AG04450 (cell line): ENCODE measurements around the gene ASF1A. TPM values are rescaled to one million over a fixed set of nuclear protein-coding genes. Genes with fewer than 3 reads are reported as not detected.

Experiments used
- CTCF ChIA-PET: fragments of 300-600, 350-600 bp; formaldehyde crosslinking; extraction: SDS; loops from one replicate; lab custom pipeline; 2022; ENCODE audit warnings: antibody characterized with exemption, inconsistent platforms; lab: Charles Lee
- POLR2A ChIA-PET: fragments of 350-600 bp; formaldehyde crosslinking; extraction: SDS; loops from one replicate; lab custom pipeline; 2021; ENCODE audit warnings: antibody characterized with exemption, inconsistent platforms; lab: Yijun Ruan, JAX
- DNase-seq: peaks from one replicate; pipeline ENCODE4 v3.0.0-alpha.2; 2011; ENCODE audit warnings: low read depth, low spot score
- H3K27ac ChIP-seq: one replicate; pipeline ENCODE4 v1.5.1; 2012; ENCODE audit warnings: low read depth, low read length, control low read depth
- H3K27me3 ChIP-seq: one replicate; pipeline ENCODE4 v1.6.0; 2012; ENCODE audit warnings: low read length; ENCODE audit not compliant: control insufficient read depth, insufficient read depth
- H3K4me3 ChIP-seq: 2 replicates; pipeline ENCODE4 v1.5.1; 2011; ENCODE audit warnings: mild to moderate bottlenecking, low read depth, low read length, control low read depth
- H3K9me3 ChIP-seq: 2 replicates; pipeline ENCODE4 v1.5.1; 2012; ENCODE audit warnings: low read length; ENCODE audit not compliant: control insufficient read depth, insufficient read depth
- polyA plus RNA-seq: library from polyadenylated mRNA; depleted of rRNA; stranded (reverse); fragments of >200 nt; gene quantifications from 2 replicates; pipeline ENCODE4 v1.2.3, GENCODE V29; 2011
- TF ChIP-seq, protein P1 (sequence below): IDR thresholded peaks from 2 replicates; pipeline ENCODE4 v1.5.1; 2011; ENCODE audit warnings: low read depth, low read length, control low read depth, inconsistent platforms

The ASF1A gene
- polyA plus RNA-seq, 1 experiment, result 29.4 TPM

DNA sequence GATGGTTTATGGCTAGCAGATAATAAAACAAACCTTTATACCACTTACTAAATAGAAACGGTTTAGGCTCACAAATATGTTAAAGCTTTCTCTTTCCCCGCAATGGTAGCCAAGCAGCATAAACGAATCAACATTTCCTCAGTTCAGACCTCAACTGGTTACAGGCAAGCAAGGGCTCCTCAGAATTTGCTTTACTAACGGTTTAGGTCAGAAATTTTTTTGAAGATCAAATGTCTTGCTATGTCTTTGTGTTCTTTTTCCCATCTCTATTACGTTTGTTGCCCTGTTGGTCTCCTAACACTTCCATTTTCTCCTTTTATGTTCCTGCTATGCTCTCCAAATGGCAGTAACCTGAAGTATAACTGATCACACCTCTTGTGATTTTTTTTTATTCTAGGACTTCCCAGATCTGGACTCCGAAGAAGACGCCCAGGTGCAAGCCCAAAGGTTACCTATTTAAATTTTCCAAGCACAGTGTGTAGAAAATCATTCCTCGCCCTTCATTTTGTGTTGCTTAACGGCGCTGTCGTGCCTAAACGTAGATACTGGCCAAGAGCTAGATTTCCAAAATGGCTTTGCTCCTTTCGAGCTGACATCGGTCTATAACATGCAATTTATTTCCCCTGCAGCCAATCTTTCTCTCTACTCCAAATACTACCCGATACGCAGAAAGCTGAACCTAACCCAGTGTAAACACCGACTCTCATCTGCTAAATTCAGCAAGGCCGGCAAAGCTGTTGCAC, 717 bp upstream of the ASF1A start:
- TF ChIP-seq, protein P1, sequence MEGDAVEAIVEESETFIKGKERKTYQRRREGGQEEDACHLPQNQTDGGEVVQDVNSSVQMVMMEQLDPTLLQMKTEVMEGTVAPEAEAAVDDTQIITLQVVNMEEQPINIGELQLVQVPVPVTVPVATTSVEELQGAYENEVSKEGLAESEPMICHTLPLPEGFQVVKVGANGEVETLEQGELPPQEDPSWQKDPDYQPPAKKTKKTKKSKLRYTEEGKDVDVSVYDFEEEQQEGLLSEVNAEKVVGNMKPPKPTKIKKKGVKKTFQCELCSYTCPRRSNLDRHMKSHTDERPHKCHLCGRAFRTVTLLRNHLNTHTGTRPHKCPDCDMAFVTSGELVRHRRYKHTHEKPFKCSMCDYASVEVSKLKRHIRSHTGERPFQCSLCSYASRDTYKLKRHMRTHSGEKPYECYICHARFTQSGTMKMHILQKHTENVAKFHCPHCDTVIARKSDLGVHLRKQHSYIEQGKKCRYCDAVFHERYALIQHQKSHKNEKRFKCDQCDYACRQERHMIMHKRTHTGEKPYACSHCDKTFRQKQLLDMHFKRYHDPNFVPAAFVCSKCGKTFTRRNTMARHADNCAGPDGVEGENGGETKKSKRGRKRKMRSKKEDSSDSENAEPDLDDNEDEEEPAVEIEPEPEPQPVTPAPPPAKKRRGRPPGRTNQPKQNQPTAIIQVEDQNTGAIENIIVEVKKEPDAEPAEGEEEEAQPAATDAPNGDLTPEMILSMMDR, result no peak

DNA sequence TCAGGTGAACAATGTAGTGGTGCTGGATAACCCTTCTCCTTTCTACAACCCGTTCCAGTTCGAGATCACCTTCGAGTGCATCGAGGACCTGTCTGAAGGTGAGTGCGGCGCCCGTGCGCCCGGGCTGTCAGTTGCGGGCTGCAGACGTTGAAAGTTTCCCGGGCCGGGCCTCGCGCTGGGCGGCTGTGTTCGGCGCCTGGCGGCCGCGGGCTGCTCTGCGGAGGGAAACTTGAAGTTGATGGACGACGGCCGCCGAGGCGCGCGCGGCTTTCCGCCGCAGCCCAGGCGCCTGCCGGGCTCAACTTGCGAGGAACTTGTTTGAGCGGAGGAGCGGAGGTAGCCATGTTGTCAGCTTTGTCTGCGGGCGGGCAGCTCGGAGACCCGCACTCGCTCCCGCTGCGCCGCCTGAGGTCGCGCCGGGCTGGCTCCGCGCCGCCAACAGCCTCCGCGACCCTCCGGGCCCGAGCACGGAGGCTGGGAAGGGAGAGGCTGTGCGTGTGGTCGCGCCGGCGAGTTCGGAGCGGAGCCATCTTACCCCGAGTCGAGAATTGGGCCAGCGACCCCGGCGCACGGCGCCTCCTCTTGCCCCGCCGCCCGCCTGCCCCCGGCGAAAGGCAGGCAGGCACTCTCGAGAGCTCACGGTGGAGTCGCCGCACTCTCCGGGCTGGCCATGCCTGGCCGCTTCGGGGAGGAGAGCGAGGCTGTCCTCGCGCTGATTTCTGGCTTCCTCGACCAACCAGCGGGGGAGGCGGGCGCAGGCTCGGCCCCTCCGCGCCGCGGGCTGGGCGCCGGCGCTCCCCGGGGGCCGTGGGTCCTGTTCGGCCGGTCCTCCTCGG, 691 bp downstream of the ASF1A start:
- Histone ChIP-seq H3K27me3 (no peaks in the 10 kb centered on the region), H3K27ac (peak overlapping the region; percentile 74), H3K4me3 (peak overlapping the region; percentile 85), H3K9me3 (peaks cover 3% of the 10 kb centered on the region; the same call in 1 of the 2 replicates)
- CTCF ChIA-PET, result interaction anchor here (0.6 to 1.6 kb wide), 11 partner anchors 11 to 901 kb away, joined by 3 to 8 read pairs (median 3); no protein-coding TSS in a partner anchor
- TF ChIP-seq, protein P1, result 0 out of 2 replicates have a peak, but pooled peaks have one; percentile 14
- no peak for DNase-seq
- POLR2A ChIA-PET, result interaction anchor here (0.6 kb wide), 1 partner anchor 303 kb away, joined by 3 read pairs; no protein-coding TSS in a partner anchor

More for the DNA sequence above, 717 bp upstream of the ASF1A start:
- Histone ChIP-seq H3K4me3 (peak overlapping the region; percentile 72), H3K9me3 (peaks cover 3% of the 10 kb centered on the region; the same call in 1 of the 2 replicates), H3K27me3 (no peaks in the 10 kb centered on the region), H3K27ac (peak overlapping the region; percentile 85)
- ChIA-PET CTCF (interaction anchor here (1.2 to 1.5 kb wide), 3 partner anchors 92 to 610 kb away, joined by 3 read pairs; no protein-coding TSS in a partner anchor), POLR2A (interaction anchor here (1.8 kb wide), 1 partner anchor 17 kb away, joined by 7 read pairs; no protein-coding TSS in a partner anchor)
- DNase-seq, result no peak

DNA sequence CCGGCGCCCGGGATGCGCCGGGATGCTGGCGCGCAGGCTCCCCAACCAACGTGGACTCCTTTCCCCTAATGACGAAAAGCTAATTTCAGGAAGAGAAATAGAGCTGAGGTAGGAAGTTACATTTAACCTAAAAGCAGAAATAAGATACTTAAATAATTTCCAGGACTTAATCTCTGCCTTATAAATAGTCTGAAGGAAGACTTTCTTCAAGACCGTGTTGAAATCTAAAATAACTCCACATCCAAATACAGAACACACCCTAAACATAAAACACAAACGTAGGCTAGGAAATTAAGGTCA, 1.3 kb downstream of the ASF1A start:
- no peak for DNase-seq
- Histone ChIP-seq H3K4me3 (peak overlapping the region; percentile 85), H3K27me3 (no peaks in the 10 kb centered on the region), H3K27ac (no peak overlapping the region), H3K9me3 (peaks cover 3% of the 10 kb centered on the region; the same call in 1 of the 2 replicates)
- TF ChIP-seq, protein P1, result no peak
- CTCF ChIA-PET, result interaction anchor here (0.6 to 1.9 kb wide), 4 partner anchors 13 to 902 kb away, joined by 3 to 7 read pairs (median 4); no protein-coding TSS in a partner anchor
- POLR2A ChIA-PET, result interaction anchor here (0.6 kb wide), 1 partner anchor 303 kb away, joined by 3 read pairs; no protein-coding TSS in a partner anchor

DNA sequence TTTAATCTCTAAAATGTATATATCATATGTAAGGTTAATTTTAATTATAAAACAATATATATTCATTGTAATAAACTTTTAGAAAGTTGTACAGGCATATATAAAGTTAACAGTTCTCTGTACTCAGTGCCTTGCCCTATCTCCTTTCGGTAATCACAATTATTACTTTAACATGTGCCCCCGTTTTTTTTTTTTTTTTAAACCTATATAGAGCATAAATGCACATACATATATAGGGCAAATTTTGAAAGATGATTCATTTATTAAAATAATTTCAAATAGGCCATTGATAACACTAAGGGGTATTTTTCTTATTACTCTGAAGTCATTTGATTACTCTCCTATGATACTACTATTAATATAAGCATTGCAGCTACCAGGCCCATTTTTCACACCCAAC, 1.9 kb downstream of the ASF1A start:
- H3K4me3 ChIP-seq, result peak overlapping the region; percentile 85
- no peak overlapping the region for H3K27ac ChIP-seq
- H3K27me3 ChIP-seq, result no peaks in the 10 kb centered on the region
- POLR2A ChIA-PET, result no interaction called here
- CTCF ChIA-PET, result interaction anchor here (0.9 to 1.9 kb wide), 7 partner anchors 10 to 612 kb away, joined by 3 to 7 read pairs (median 3); partner anchors contain the start of gene MCM9
- TF ChIP-seq, protein P1, result no peak
- DNase-seq, result no peak
- H3K9me3 ChIP-seq, result peaks cover 3% of the 10 kb centered on the region; the same call in 1 of the 2 replicates
